Lower leg skin (tissue), 3 donors: Measurements from ENCODE around the gene OR52L1.

Experiments
- POLR2A ChIP-seq, 2 donors: fragments of 450-650 bp; IDR thresholded peaks; one replicate each; pipeline ENCODE4 v1.6.1; 2016 to 2017; ENCODE audit warnings: antibody characterized with exemption in 2 of 2, mild to moderate bottlenecking in 1 of 2, moderate library complexity in 1 of 2
- TF ChIP-seq, protein P1 (sequence below), 3 donors: fragments of 450-650 bp; IDR thresholded peaks; one replicate each; pipeline ENCODE4 v1.5.1; 2016; ENCODE audit warnings: antibody characterized with exemption in 3 of 3, mild to moderate bottlenecking in 3 of 3, moderate library complexity in 2 of 3

DNA sequence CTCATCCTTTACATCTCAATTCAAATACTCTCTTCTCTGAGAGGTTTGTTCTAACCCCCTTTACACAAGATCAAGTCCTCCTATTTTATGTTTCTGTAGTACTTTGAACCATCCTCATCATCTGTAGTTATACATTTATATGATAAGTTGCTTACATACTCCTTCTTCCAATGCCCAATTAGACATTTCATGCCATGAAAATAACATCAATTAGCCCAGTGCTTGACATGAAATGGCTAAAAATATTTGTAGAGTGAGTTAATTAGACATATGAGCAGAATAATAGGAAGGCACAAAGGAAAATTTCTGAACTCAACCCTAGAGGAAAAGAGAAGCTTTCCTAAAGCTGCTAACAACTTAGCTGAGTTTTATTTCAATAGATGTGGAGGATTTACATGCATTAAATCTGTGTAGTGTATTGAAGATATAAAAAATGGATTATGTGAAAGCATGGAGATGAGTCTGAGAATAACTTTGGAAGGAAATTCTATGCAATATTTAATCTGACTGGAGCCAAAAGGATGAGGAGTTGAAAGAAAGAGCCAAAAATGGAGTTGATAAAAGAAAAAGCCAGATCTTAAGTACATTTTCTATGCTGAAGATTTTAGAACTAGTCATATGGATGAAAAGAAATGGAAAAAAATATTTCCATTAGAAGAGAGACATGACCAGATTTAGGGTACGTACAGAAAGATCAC, 44.1 kb upstream of the OR52L1 start, which contains the start of gene OR56A1:
- TF ChIP-seq, protein P1, sequence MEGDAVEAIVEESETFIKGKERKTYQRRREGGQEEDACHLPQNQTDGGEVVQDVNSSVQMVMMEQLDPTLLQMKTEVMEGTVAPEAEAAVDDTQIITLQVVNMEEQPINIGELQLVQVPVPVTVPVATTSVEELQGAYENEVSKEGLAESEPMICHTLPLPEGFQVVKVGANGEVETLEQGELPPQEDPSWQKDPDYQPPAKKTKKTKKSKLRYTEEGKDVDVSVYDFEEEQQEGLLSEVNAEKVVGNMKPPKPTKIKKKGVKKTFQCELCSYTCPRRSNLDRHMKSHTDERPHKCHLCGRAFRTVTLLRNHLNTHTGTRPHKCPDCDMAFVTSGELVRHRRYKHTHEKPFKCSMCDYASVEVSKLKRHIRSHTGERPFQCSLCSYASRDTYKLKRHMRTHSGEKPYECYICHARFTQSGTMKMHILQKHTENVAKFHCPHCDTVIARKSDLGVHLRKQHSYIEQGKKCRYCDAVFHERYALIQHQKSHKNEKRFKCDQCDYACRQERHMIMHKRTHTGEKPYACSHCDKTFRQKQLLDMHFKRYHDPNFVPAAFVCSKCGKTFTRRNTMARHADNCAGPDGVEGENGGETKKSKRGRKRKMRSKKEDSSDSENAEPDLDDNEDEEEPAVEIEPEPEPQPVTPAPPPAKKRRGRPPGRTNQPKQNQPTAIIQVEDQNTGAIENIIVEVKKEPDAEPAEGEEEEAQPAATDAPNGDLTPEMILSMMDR (IDR thresholded peaks at IDR 0.05) = no peak
- TF ChIP-seq POLR2A (IDR thresholded peaks at IDR 0.05) = no peak
